ENCODE results near the gene GUCA2B. TPM values are rescaled to one million over a fixed set of nuclear protein-coding genes. Genes with fewer than 3 reads are reported as not detected.

GUCA2B gene
- total RNA-seq, 1 experiment from 2014 or later = not detected

DNA sequence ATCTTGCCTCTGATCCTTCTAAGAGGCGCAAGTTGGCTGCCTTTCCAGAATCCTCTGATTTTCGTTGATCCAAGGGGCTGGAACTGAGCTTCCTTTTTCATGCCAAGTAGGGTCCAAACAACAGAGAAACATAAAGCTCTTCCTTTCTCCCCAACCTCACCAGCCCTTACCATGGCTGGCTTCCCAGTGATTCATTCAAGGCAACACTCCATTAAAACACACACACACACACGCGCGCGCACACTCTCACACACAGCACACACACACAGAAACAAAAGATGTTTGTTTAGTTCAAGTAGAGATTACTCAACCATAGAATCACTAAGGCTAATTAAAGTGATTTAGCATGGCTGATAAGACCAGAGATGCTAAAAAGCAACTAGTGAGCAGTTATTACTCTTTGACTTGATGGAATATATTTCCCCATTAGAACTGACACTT is 24.4 kb downstream of the GUCA2B start:
- H3K23me2 ChIP-seq (ENCODE audit: insufficient read length, low read depth, low read length, poor library complexity, severe bottlenecking) = no peaks in the 10 kb centered on the region
- no CpG with 5 or more reads among the region's 6 CpGs for WGBS (ENCODE audit: extremely low coverage, insufficient read length, low lambda C conversion rate)
- no peak overlapping the region for H3K9ac ChIP-seq (ENCODE audit: extremely low read depth, insufficient read length, low read length)
- no peak overlapping the region for H3T11ph ChIP-seq (ENCODE audit: low read length)
- no peaks in the 10 kb centered on the region for H4K20me1 ChIP-seq (ENCODE audit: control insufficient read depth, insufficient read depth, insufficient read length)
- DNase-seq = no peak
- H4K91ac ChIP-seq (ENCODE audit: insufficient read length, low read depth, low read length) = no peak overlapping the region
- H3K23ac ChIP-seq (ENCODE audit: insufficient read length, low read depth, low read length) = no peak overlapping the region
- H2AFZ ChIP-seq (ENCODE audit: low read length) = no peak overlapping the region
- no peak overlapping the region for H2BK15ac ChIP-seq (ENCODE audit: low read depth, low read length)
- no peak overlapping the region for H3K56ac ChIP-seq (ENCODE audit: insufficient read length, low read depth, low read length)
- no peak overlapping the region for H3K27ac ChIP-seq (ENCODE audit: insufficient read length, low read depth, low read length)
- TF ChIP-seq, protein P1, sequence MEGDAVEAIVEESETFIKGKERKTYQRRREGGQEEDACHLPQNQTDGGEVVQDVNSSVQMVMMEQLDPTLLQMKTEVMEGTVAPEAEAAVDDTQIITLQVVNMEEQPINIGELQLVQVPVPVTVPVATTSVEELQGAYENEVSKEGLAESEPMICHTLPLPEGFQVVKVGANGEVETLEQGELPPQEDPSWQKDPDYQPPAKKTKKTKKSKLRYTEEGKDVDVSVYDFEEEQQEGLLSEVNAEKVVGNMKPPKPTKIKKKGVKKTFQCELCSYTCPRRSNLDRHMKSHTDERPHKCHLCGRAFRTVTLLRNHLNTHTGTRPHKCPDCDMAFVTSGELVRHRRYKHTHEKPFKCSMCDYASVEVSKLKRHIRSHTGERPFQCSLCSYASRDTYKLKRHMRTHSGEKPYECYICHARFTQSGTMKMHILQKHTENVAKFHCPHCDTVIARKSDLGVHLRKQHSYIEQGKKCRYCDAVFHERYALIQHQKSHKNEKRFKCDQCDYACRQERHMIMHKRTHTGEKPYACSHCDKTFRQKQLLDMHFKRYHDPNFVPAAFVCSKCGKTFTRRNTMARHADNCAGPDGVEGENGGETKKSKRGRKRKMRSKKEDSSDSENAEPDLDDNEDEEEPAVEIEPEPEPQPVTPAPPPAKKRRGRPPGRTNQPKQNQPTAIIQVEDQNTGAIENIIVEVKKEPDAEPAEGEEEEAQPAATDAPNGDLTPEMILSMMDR (conservative IDR thresholded peaks at IDR 0.05) = no peak
- Mint-ChIP-seq H3K27me3 (ENCODE audit: low read depth) (no peaks in the 10 kb centered on the region), H3K4me3 (no peak overlapping the region), H3K36me3 (ENCODE audit: insufficient read depth in 1 of 3, low read depth in 3 of 3) (peaks cover 2 to 23% (median 5%) of the 10 kb centered on the region in 3 experiments; a peak in 6 of 7 replicates), H3K4me1 (peaks cover 4 to 6% of the 10 kb centered on the region in 2 experiments), H3K9me3 (no peaks in the 10 kb centered on the region), H3K27ac (peak overlapping the region in 2 of 3 experiments; percentile 11 to 76; a peak in 3 of 7 replicates)
- no peak overlapping the region for H4K8ac ChIP-seq (replicated peaks; ENCODE audit: insufficient read length, low read depth, low read length)
- H3K27me3 ChIP-seq (ENCODE audit: insufficient read depth, low read length) = no peaks in the 10 kb centered on the region
- H2BK12ac ChIP-seq (ENCODE audit: insufficient read length, low read depth, low read length) = no peak overlapping the region
- no peaks in the 10 kb centered on the region for H3K79me1 ChIP-seq (ENCODE audit: insufficient read depth, low read depth, low read length, poor library complexity, severe bottlenecking)
- H3K79me2 ChIP-seq (ENCODE audit: insufficient read depth, low read length) = no peaks in the 10 kb centered on the region
- H2AK5ac ChIP-seq (ENCODE audit: insufficient read length, low read length) = no peak overlapping the region
- no peak overlapping the region for H2BK20ac ChIP-seq (ENCODE audit: low read depth, low read length, poor library complexity, severe bottlenecking)
- H4K5ac ChIP-seq (ENCODE audit: insufficient read length, low read depth, low read length) = no peak overlapping the region
- no peak overlapping the region for H3K18ac ChIP-seq (ENCODE audit: insufficient read length, low read depth, low read length)
- H3K14ac ChIP-seq (ENCODE audit: insufficient read depth, low read length) = no peak overlapping the region
- no peaks in the 10 kb centered on the region for H3K4me1 ChIP-seq (ENCODE audit: insufficient read depth, low read length)
- no peak overlapping the region for H3K4ac ChIP-seq (ENCODE audit: low read depth, low read length)
- H2BK120ac ChIP-seq (ENCODE audit: low read depth, low read length, poor library complexity, severe bottlenecking) = no peak overlapping the region
- no peaks in the 10 kb centered on the region for H3K9me3 ChIP-seq (ENCODE audit: control insufficient read depth, low read depth, low read length)
- no peak overlapping the region for H2BK5ac ChIP-seq (ENCODE audit: insufficient read length, low read length)
- no peak overlapping the region for H3K4me2 ChIP-seq (ENCODE audit: insufficient read depth, insufficient read length, low read length)
